Measurements from ENCODE around the gene UPK2.
"Not testable (repeated sequence)": the region's sequence is repeated elsewhere in the genome, so short reads cannot be mapped to it uniquely, and the experiment has no call there.

UPK2 gene

GRCh38 chr11:118975771-118976709 lies 19.9 kb downstream of the UPK2 start:
- H3K4me3 ChIP-seq (ENCODE audit: low read depth, low read length), result no peak overlapping the region
- no peak for TF ChIP-seq CTCF (IDR thresholded peaks at IDR 0.05; ENCODE audit: borderline replicate concordance, insufficient read depth, low read depth, low read length)

GRCh38 chr11:118979434-118979833 lies 23.3 kb downstream of the UPK2 start:
- TF ChIP-seq CTCF (IDR thresholded peaks at IDR 0.05; ENCODE audit: borderline replicate concordance, insufficient read depth, low read depth, low read length), result no peak
- no peak overlapping the region for H3K4me3 ChIP-seq (ENCODE audit: low read depth, low read length)

- TF ChIP-seq CTCF (IDR thresholded peaks at IDR 0.05; ENCODE audit: borderline replicate concordance, insufficient read depth, low read depth, low read length), result no peak
- H3K4me3 ChIP-seq (ENCODE audit: low read depth, low read length), result no peak overlapping the region
These were observed 24.2 kb downstream of the UPK2 start for GRCh38 chr11:118980191-118980881.

GRCh38 chr11:118984337-118984736 lies 28.2 kb downstream of the UPK2 start:
- not testable (repeated sequence) for H3K4me3 ChIP-seq (ENCODE audit: low read depth, low read length)

- no peak for TF ChIP-seq CTCF (IDR thresholded peaks at IDR 0.05; ENCODE audit: borderline replicate concordance, insufficient read depth, low read depth, low read length)
- H3K4me3 ChIP-seq (ENCODE audit: low read depth, low read length), result no peak overlapping the region
These were observed 28.7 kb downstream of the UPK2 start for GRCh38 chr11:118984825-118985224.

- no peak for TF ChIP-seq CTCF (IDR thresholded peaks at IDR 0.05; ENCODE audit: borderline replicate concordance, insufficient read depth, low read depth, low read length)
- no peak overlapping the region for H3K4me3 ChIP-seq (ENCODE audit: low read depth, low read length)
These were observed 32.2 kb downstream of the UPK2 start for GRCh38 chr11:118988280-118988679.

- H3K4me3 ChIP-seq (ENCODE audit: low read depth, low read length), result not testable (repeated sequence)
These were observed 35.5 kb downstream of the UPK2 start for GRCh38 chr11:118991486-118992038.

All from GM12875 (cell line).